H9 (cell line): ENCODE results near the gene TJP2. TPM values are rescaled to one million over a fixed set of nuclear protein-coding genes. Genes with fewer than 3 reads are reported as not detected.

Experiments used
- DNase-seq: peaks from one replicate; pipeline ENCODE4 v3.0.0-alpha.2; 2017
- H2AFZ ChIP-seq: one replicate; pipeline ENCODE4 v1.6.1; 2013; ENCODE audit warnings: mild to moderate bottlenecking, low read length, control low read depth, moderate library complexity
- H2AK5ac ChIP-seq: 2 replicates; pipeline ENCODE4 v1.6.1; 2013; ENCODE audit warnings: low read length, control low read depth, mixed read lengths; ENCODE audit not compliant: insufficient read length
- H2BK120ac ChIP-seq: one replicate; pipeline ENCODE4 v1.6.1; 2013; ENCODE audit warnings: low read depth, mild to moderate bottlenecking, low read length, control low read depth, inconsistent platforms; ENCODE audit not compliant: poor library complexity, severe bottlenecking
- H2BK12ac ChIP-seq: 2 replicates; pipeline ENCODE4 v1.6.1; 2013; ENCODE audit warnings: low read length, control low read depth, mixed read lengths, low read depth; ENCODE audit not compliant: insufficient read length
- H2BK15ac ChIP-seq: 2 replicates; pipeline ENCODE4 v1.6.1; 2013; ENCODE audit warnings: low read depth, low read length, control low read depth
- H2BK20ac ChIP-seq: one replicate; pipeline ENCODE4 v1.6.1; 2013; ENCODE audit warnings: low read depth, mild to moderate bottlenecking, low read length, control low read depth, inconsistent platforms; ENCODE audit not compliant: poor library complexity, severe bottlenecking
- H2BK5ac ChIP-seq: 2 replicates; pipeline ENCODE4 v1.6.1; 2013; ENCODE audit warnings: low read length, control low read depth, mixed read lengths; ENCODE audit not compliant: insufficient read length
- H3K14ac ChIP-seq: 2 replicates; pipeline ENCODE4 v1.6.1; 2013; ENCODE audit warnings: low read length, control low read depth; ENCODE audit not compliant: insufficient read depth
- H3K18ac ChIP-seq: 2 replicates; pipeline ENCODE4 v1.6.1; 2013; ENCODE audit warnings: low read depth, mild to moderate bottlenecking, mixed read lengths, low read length, control low read depth; ENCODE audit not compliant: insufficient read length
- H3K23ac ChIP-seq: 2 replicates; pipeline ENCODE4 v1.6.1; 2013; ENCODE audit warnings: low read length, control low read depth, mixed read lengths, low read depth; ENCODE audit not compliant: insufficient read length
- H3K23me2 ChIP-seq: 2 replicates; pipeline ENCODE4 v1.6.1; 2013; ENCODE audit warnings: low read depth, mild to moderate bottlenecking, mixed read lengths, low read length, control low read depth; ENCODE audit not compliant: insufficient read length, poor library complexity, severe bottlenecking
- H3K27ac ChIP-seq: 2 replicates; pipeline ENCODE4 v1.5.1; 2013; ENCODE audit warnings: low read length, control low read depth, mixed read lengths, low read depth; ENCODE audit not compliant: insufficient read length
- H3K27me3 ChIP-seq: 2 replicates; pipeline ENCODE4 v1.6.1; 2013; ENCODE audit warnings: low read length, control low read depth, inconsistent platforms; ENCODE audit not compliant: insufficient read depth
- H3K4ac ChIP-seq: 2 replicates; pipeline ENCODE4 v1.6.1; 2013; ENCODE audit warnings: low read depth, mild to moderate bottlenecking, control low read depth, inconsistent platforms, low read length, moderate library complexity
- H3K4me1 ChIP-seq: 2 replicates; pipeline ENCODE4 v1.6.1; 2013; ENCODE audit warnings: low read length, control low read depth, inconsistent platforms; ENCODE audit not compliant: insufficient read depth
- H3K4me2 ChIP-seq: 2 replicates; pipeline ENCODE4 v1.6.1; 2013; ENCODE audit warnings: low read length, control low read depth, mixed read lengths; ENCODE audit not compliant: insufficient read length, insufficient read depth
- H3K56ac ChIP-seq: 2 replicates; pipeline ENCODE4 v1.6.1; 2013; ENCODE audit warnings: low read depth, mild to moderate bottlenecking, mixed read lengths, low read length, control low read depth; ENCODE audit not compliant: insufficient read length
- H3K79me1 ChIP-seq: 2 replicates; pipeline ENCODE4 v1.6.1; 2013; ENCODE audit warnings: low read depth, mild to moderate bottlenecking, moderate library complexity, low read length, control low read depth, inconsistent platforms; ENCODE audit not compliant: insufficient read depth, poor library complexity, severe bottlenecking
- H3K79me2 ChIP-seq: 2 replicates; pipeline ENCODE4 v1.6.1; 2013; ENCODE audit warnings: low read length, control low read depth, inconsistent platforms; ENCODE audit not compliant: insufficient read depth
- H3K9ac ChIP-seq: 2 replicates; pipeline ENCODE4 v1.6.1; 2013; ENCODE audit warnings: low read length, control low read depth, mixed read lengths; ENCODE audit not compliant: insufficient read length; ENCODE audit errors: extremely low read depth
- H3K9me3 ChIP-seq: one replicate; pipeline ENCODE4 v1.6.1; 2013; ENCODE audit warnings: low read depth, low read length, inconsistent platforms; ENCODE audit not compliant: control insufficient read depth
- H3T11ph ChIP-seq: one replicate; pipeline ENCODE4 v1.6.1; 2013; ENCODE audit warnings: mild to moderate bottlenecking, low read length, control low read depth, inconsistent platforms
- H4K20me1 ChIP-seq: one replicate; pipeline ENCODE4 v1.6.1; 2013; ENCODE audit not compliant: control insufficient read depth, insufficient read length, insufficient read depth
- H4K5ac ChIP-seq: 2 replicates; pipeline ENCODE4 v1.6.1; 2013; ENCODE audit warnings: low read depth, mild to moderate bottlenecking, mixed read lengths, low read length, control low read depth; ENCODE audit not compliant: insufficient read length
- H4K8ac ChIP-seq: replicated peaks from 2 replicates; pipeline ENCODE4 v1.6.1; 2013; ENCODE audit warnings: low read length, control low read depth, mixed read lengths, low read depth; ENCODE audit not compliant: insufficient read length
- H4K91ac ChIP-seq: 2 replicates; pipeline ENCODE4 v1.6.1; 2013; ENCODE audit warnings: low read depth, mild to moderate bottlenecking, moderate library complexity, mixed read lengths, low read length, control low read depth; ENCODE audit not compliant: insufficient read length
- H3K27ac Mint-ChIP-seq, 3 experiments: 2 replicates in 2 of 3; 3 replicates in 1 of 3; pipeline ENCODE4 v1.8.0; 2020 to 2021; ENCODE audit warnings: mixed read lengths in 3 of 3, mild to moderate bottlenecking in 1 of 3, moderate library complexity in 1 of 3
- H3K27me3 Mint-ChIP-seq: 2 replicates; pipeline ENCODE4 v1.8.0; 2021; ENCODE audit warnings: low read depth, mild to moderate bottlenecking, moderate library complexity, mixed read lengths
- H3K36me3 Mint-ChIP-seq, 3 experiments: 2 replicates in 2 of 3; 3 replicates in 1 of 3; pipeline ENCODE4 v1.8.0; 2020 to 2021; ENCODE audit warnings: low read depth in 3 of 3, mixed read lengths in 3 of 3; ENCODE audit not compliant: insufficient read depth in 1 of 3
- H3K4me1 Mint-ChIP-seq, 2 experiments: 2 replicates each; pipeline ENCODE4 v1.8.0; 2020; ENCODE audit warnings: mixed read lengths in 2 of 2
- H3K4me3 Mint-ChIP-seq, 2 experiments: 2 replicates in 1 of 2; 3 replicates in 1 of 2; pipeline ENCODE4 v1.8.0; 2020 to 2021; ENCODE audit warnings: mild to moderate bottlenecking in 2 of 2, mixed read lengths in 2 of 2, moderate library complexity in 1 of 2
- H3K9me3 Mint-ChIP-seq, 2 experiments: 2 replicates in 1 of 2; 3 replicates in 1 of 2; pipeline ENCODE4 v1.8.0; 2020; ENCODE audit warnings: mild to moderate bottlenecking in 2 of 2, mixed read lengths in 2 of 2, moderate library complexity in 1 of 2
- CTCF ChIP-seq: fragments of 200-600 bp; sonication (generic); conservative IDR thresholded peaks from 3 replicates; pipeline ENCODE4 v1.8.0; 2021; ENCODE audit warnings: antibody characterized with exemption, mild to moderate bottlenecking
- WGBS: extraction: QIAGEN DNeasy Blood & Tissue Kit; methylation state at CpG from one replicate; pipeline ENCODE4 v1.1.7; 2013; ENCODE audit warnings: missing lambda C conversion rate, low lambda C conversion rate, mixed read lengths; ENCODE audit not compliant: insufficient read length; ENCODE audit errors: extremely low coverage; 5-methylcytosine and 5-hydroxymethylcytosine counted together
- total RNA-seq: library from RNA; stranded (reverse); gene quantifications from 2 replicates; pipeline ENCODE4 v1.2.1, GENCODE V29; 2021

TJP2 gene
- total RNA-seq, 1 experiment from 2014 or later, result 130 TPM

GRCh38 chr9:69168709-69169217 is 5.3 kb upstream of the TJP2 start:
- Histone ChIP-seq H3K79me2 (no peaks in the 10 kb centered on the region; the same call in 1 of the 2 replicates), H2BK12ac (no peak overlapping the region), H3K14ac (no peak overlapping the region), H2AFZ (no peak overlapping the region), H3K4ac (no peak overlapping the region), H3K4me2 (no peak overlapping the region), H2BK20ac (no peak overlapping the region), H4K91ac (no peak overlapping the region), H3K9ac (no peak overlapping the region), H2BK15ac (no peak overlapping the region), H3K9me3 (no peaks in the 10 kb centered on the region), H2AK5ac (no peak overlapping the region), H3T11ph (no peak overlapping the region), H3K56ac (no peak overlapping the region), H3K27ac (no peak overlapping the region), H2BK5ac (no peak overlapping the region), H2BK120ac (no peak overlapping the region), H3K23me2 (peaks cover 5% of the 10 kb centered on the region), H3K23ac (no peak overlapping the region), H4K5ac (no peak overlapping the region), H3K27me3 (no peaks in the 10 kb centered on the region), H4K8ac (no peak overlapping the region), H4K20me1 (no peaks in the 10 kb centered on the region), H3K18ac (no peak overlapping the region), H3K79me1 (peaks cover 4% of the 10 kb centered on the region), H3K4me1 (peaks cover 5% of the 10 kb centered on the region; the same call in 1 of the 2 replicates)
- Mint-ChIP-seq H3K4me1 (peaks cover 46% of the 10 kb centered on the region in 2 experiments), H3K4me3 (no peak overlapping the region; a peak in 1 of 5 replicates), H3K9me3 (no peaks in the 10 kb centered on the region), H3K27ac (peak overlapping the region in 2 of 3 experiments; percentile 18 to 29; a peak in 2 of 7 replicates), H3K27me3 (peaks cover 7% of the 10 kb centered on the region), H3K36me3 (peaks cover 0 to 6% (median 0%) of the 10 kb centered on the region in 3 experiments; a peak in 3 of 7 replicates)
- DNase-seq, result peak; percentile 63
- WGBS, result no CpG with 5 or more reads among the region's 13 CpGs
- no peak for TF ChIP-seq CTCF
